GM23248 (cell line): ENCODE data around the gene DHRS7C.

Experiments
- EZH2 ChIP-seq: fragments of 200-600 bp; sonication (generic); IDR thresholded peaks from 2 replicates; pipeline ENCODE4 v1.6.1; 2018; ENCODE audit warnings: antibody characterized with exemption, mild to moderate bottlenecking; ENCODE audit not compliant: insufficient read depth, poor library complexity, severe bottlenecking
- EZH2phosphoT487 ChIP-seq: fragments of 200-600 bp; sonication (generic); IDR thresholded peaks from 2 replicates; pipeline ENCODE4 v1.6.1; 2018; ENCODE audit warnings: antibody characterized with exemption, moderate library complexity, mild to moderate bottlenecking, low read depth; ENCODE audit not compliant: insufficient read depth

DNA sequence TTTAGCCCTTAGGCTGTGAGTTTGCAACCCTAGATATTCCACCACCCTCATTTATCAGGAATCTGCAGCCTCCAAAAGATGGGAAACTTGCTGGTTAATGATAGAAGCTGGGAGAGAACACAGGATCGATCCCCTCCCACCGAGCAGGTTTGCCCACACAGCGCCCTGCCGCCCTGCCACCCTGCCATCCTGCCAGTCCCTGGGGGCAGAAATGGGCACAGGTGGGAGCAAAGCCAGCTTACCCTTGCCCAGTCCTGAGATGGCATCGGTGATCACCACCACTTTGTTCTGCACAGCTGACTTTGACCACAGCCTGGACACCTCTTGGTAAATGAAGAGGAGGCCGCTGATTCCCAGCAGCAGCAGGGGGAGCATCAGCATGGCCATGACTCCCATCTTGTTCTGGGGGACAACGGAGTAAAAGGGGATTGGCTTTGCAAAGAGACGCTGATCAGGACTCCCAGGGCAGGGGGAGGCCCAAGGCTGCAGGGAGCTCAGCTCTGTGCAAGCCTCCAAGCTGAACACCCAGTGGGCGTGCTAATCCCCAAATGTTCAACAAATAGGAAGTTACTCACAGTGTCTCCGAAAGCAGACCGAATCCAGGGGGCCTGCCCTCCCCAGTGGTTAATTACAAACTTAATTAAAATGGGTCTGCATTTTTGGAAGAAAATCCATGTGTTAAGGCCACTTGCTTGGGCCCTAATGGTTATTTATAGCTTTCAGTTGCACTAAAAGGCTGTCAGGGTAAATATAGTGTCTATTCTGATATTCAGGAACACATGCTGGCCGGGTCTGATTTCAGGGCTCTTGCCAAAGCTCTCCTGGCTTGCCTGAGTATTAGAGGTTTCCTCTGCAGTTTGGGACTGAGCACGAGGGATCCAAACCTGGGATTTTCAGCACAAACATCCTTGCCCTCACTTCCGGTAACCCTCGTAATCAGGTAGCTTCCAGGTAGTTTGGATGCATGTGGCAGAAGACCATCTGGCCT is at the start of gene DHRS7C:
- TF ChIP-seq EZH2, result no peak
- no peak for TF ChIP-seq EZH2phosphoT487
